ENCODE measurements around the gene IRAK2.
"Not testable (repeated sequence)": the region's sequence is repeated elsewhere in the genome, so short reads cannot be mapped to it uniquely, and the experiment has no call there.

IRAK2 gene

GRCh38 chr3:10164546-10165393 is at the start of gene IRAK2:
Gene IRAK2 (plus strand): TSS chr3:10164919. CDS start chr3:10164955, 36 bp downstream.
- no peak for DNase-seq

- peak; percentile 85 to 88 for DNase-seq
Measured at GRCh38 chr3:10115326-10116137, 49.2 kb upstream of the IRAK2 start, which contains the start of gene BRK1. Gene BRK1 (plus strand): TSS chr3:10115675. CDS start chr3:10115702, 27 bp downstream.

GRCh38 chr3:10116138-10116460 is 48.6 kb upstream of the IRAK2 start:
- no peak for DNase-seq

- DNase-seq, result no peak
Measured at GRCh38 chr3:10116928-10117327, 47.8 kb upstream of the IRAK2 start.

GRCh38 chr3:10119376-10119775 is 45.3 kb upstream of the IRAK2 start:
- DNase-seq, result no peak

GRCh38 chr3:10121064-10121463 is 43.7 kb upstream of the IRAK2 start:
- no peak for DNase-seq

- no peak for DNase-seq
Measured at GRCh38 chr3:10122724-10123123, 42.0 kb upstream of the IRAK2 start.

GRCh38 chr3:10135872-10136271 is 28.8 kb upstream of the IRAK2 start:
- not testable (repeated sequence) for DNase-seq

- no peak for DNase-seq
Measured at GRCh38 chr3:10136426-10137005, 28.2 kb upstream of the IRAK2 start.

- DNase-seq, result no peak
Measured at GRCh38 chr3:10137178-10137577, 27.5 kb upstream of the IRAK2 start.

- DNase-seq, result no peak
Measured at GRCh38 chr3:10140996-10141546, 23.6 kb upstream of the IRAK2 start.

GRCh38 chr3:10142707-10143560 is 21.8 kb upstream of the IRAK2 start:
- DNase-seq, result no peak

GRCh38 chr3:10145685-10146084 is 19.0 kb upstream of the IRAK2 start:
- no peak for DNase-seq

GRCh38 chr3:10149226-10149625 is 15.5 kb upstream of the IRAK2 start:
- no peak for DNase-seq

- no peak for DNase-seq
Measured at GRCh38 chr3:10150987-10151386, 13.7 kb upstream of the IRAK2 start.

- DNase-seq, result no peak
Measured at GRCh38 chr3:10154335-10155122, 10.2 kb upstream of the IRAK2 start.

- DNase-seq, result no peak
Measured at GRCh38 chr3:10155123-10155472, 9.6 kb upstream of the IRAK2 start.

- no peak for DNase-seq
Measured at GRCh38 chr3:10155658-10156057, 9.1 kb upstream of the IRAK2 start.

- DNase-seq, result no peak
Measured at GRCh38 chr3:10157031-10157430, 7.7 kb upstream of the IRAK2 start.

GRCh38 chr3:10158555-10158954 is 6.2 kb upstream of the IRAK2 start:
- not testable (repeated sequence) for DNase-seq

- no peak for DNase-seq
Measured at GRCh38 chr3:10160346-10160745, 4.4 kb upstream of the IRAK2 start.

GRCh38 chr3:10160925-10161324 is 3.8 kb upstream of the IRAK2 start:
- DNase-seq, result no peak

Data from NCI-H1930 (cell line).